ENCODE data around the gene RTBDN.

RTBDN gene

GRCh38 chr19:12797141-12797587, 37.2 kb downstream of the RTBDN start:
- no peak overlapping the region for H3K9ac ChIP-seq (ENCODE audit: low read depth, low read length)

GRCh38 chr19:12796146-12797071, 38.0 kb downstream of the RTBDN start:
- H3K9me3 ChIP-seq (ENCODE audit: control insufficient read depth, insufficient read depth, low read length), result no peaks in the 10 kb centered on the region
- H3K27me3 ChIP-seq (ENCODE audit: control insufficient read depth, insufficient read depth, low read length), result peaks cover 20% of the 10 kb centered on the region
- no peak overlapping the region for H3K9ac ChIP-seq (ENCODE audit: low read depth, low read length)
- peaks cover 19% of the 10 kb centered on the region for H3K36me3 ChIP-seq (ENCODE audit: control insufficient read depth, insufficient read depth, low read length)
- peaks cover 21% of the 10 kb centered on the region for H3K4me1 ChIP-seq (ENCODE audit: control insufficient read depth, insufficient read depth, low read length)
- H3K4me3 ChIP-seq (ENCODE audit: low read depth, low read length), result no peak overlapping the region
- no peak overlapping the region for H3K27ac ChIP-seq (ENCODE audit: low read depth, low read length)

More at GRCh38 chr19:12797141-12797587, 37.2 kb downstream of the RTBDN start:
- Histone ChIP-seq H3K4me3 (ENCODE audit: low read depth, low read length) (no peak overlapping the region), H3K9me3 (ENCODE audit: control insufficient read depth, insufficient read depth, low read length) (no peaks in the 10 kb centered on the region), H3K27me3 (ENCODE audit: control insufficient read depth, insufficient read depth, low read length) (peaks cover 13% of the 10 kb centered on the region), H3K27ac (ENCODE audit: low read depth, low read length) (no peak overlapping the region), H3K36me3 (ENCODE audit: control insufficient read depth, insufficient read depth, low read length) (peaks cover 19% of the 10 kb centered on the region), H3K4me1 (ENCODE audit: control insufficient read depth, insufficient read depth, low read length) (peaks cover 21% of the 10 kb centered on the region)

- peaks cover 13% of the 10 kb centered on the region for H3K36me3 ChIP-seq (ENCODE audit: control insufficient read depth, insufficient read depth, low read length)
- no peak overlapping the region for H3K27ac ChIP-seq (ENCODE audit: low read depth, low read length)
- no peak overlapping the region for H3K4me3 ChIP-seq (ENCODE audit: low read depth, low read length)
- peaks cover 31% of the 10 kb centered on the region for H3K27me3 ChIP-seq (ENCODE audit: control insufficient read depth, insufficient read depth, low read length)
- H3K4me1 ChIP-seq (ENCODE audit: control insufficient read depth, insufficient read depth, low read length), result peaks cover 24% of the 10 kb centered on the region
- no peaks in the 10 kb centered on the region for H3K9me3 ChIP-seq (ENCODE audit: control insufficient read depth, insufficient read depth, low read length)
- H3K9ac ChIP-seq (ENCODE audit: low read depth, low read length), result no peak overlapping the region
Observed at GRCh38 chr19:12794971-12795381, 39.4 kb downstream of the RTBDN start.

GRCh38 chr19:12794196-12794941, 40.0 kb downstream of the RTBDN start:
- Histone ChIP-seq H3K36me3 (ENCODE audit: control insufficient read depth, insufficient read depth, low read length) (peaks cover 7% of the 10 kb centered on the region), H3K4me3 (ENCODE audit: low read depth, low read length) (peak overlapping the region; percentile 78), H3K9me3 (ENCODE audit: control insufficient read depth, insufficient read depth, low read length) (no peaks in the 10 kb centered on the region), H3K9ac (ENCODE audit: low read depth, low read length) (peak overlapping the region; percentile 71), H3K4me1 (ENCODE audit: control insufficient read depth, insufficient read depth, low read length) (peaks cover 25% of the 10 kb centered on the region), H3K27me3 (ENCODE audit: control insufficient read depth, insufficient read depth, low read length) (peaks cover 31% of the 10 kb centered on the region), H3K27ac (ENCODE audit: low read depth, low read length) (peak overlapping the region; percentile 93)

- H3K4me1 ChIP-seq (ENCODE audit: control insufficient read depth, insufficient read depth, low read length), result peaks cover 33% of the 10 kb centered on the region
- peaks cover under 1% of the 10 kb centered on the region; the same call in 1 of the 2 replicates for H3K36me3 ChIP-seq (ENCODE audit: control insufficient read depth, insufficient read depth, low read length)
- peak overlapping the region; percentile 71 for H3K9ac ChIP-seq (ENCODE audit: low read depth, low read length)
- peak overlapping the region; percentile 78 for H3K4me3 ChIP-seq (ENCODE audit: low read depth, low read length)
- H3K27ac ChIP-seq (ENCODE audit: low read depth, low read length), result peak overlapping the region; percentile 93
- H3K27me3 ChIP-seq (ENCODE audit: control insufficient read depth, insufficient read depth, low read length), result peaks cover 31% of the 10 kb centered on the region
- H3K9me3 ChIP-seq (ENCODE audit: control insufficient read depth, insufficient read depth, low read length), result no peaks in the 10 kb centered on the region
Observed at GRCh38 chr19:12793290-12794195, 40.8 kb downstream of the RTBDN start.

- Histone ChIP-seq H3K27me3 (ENCODE audit: control insufficient read depth, insufficient read depth, low read length) (peaks cover 31% of the 10 kb centered on the region), H3K36me3 (ENCODE audit: control insufficient read depth, insufficient read depth, low read length) (no peaks in the 10 kb centered on the region; the same call in 1 of the 2 replicates), H3K4me1 (ENCODE audit: control insufficient read depth, insufficient read depth, low read length) (peaks cover 39% of the 10 kb centered on the region), H3K27ac (ENCODE audit: low read depth, low read length) (peak overlapping the region; percentile 93), H3K4me3 (ENCODE audit: low read depth, low read length) (peak overlapping the region; percentile 78), H3K9me3 (ENCODE audit: control insufficient read depth, insufficient read depth, low read length) (no peaks in the 10 kb centered on the region), H3K9ac (ENCODE audit: low read depth, low read length) (peak overlapping the region; percentile 15; the same call in 1 of the 2 replicates)
Observed at GRCh38 chr19:12792853-12793289, 41.5 kb downstream of the RTBDN start.

GRCh38 chr19:12792051-12792852, 42.1 kb downstream of the RTBDN start:
- no peaks in the 10 kb centered on the region for H3K9me3 ChIP-seq (ENCODE audit: control insufficient read depth, insufficient read depth, low read length)
- no peaks in the 10 kb centered on the region; the same call in 1 of the 2 replicates for H3K36me3 ChIP-seq (ENCODE audit: control insufficient read depth, insufficient read depth, low read length)
- peaks cover 39% of the 10 kb centered on the region for H3K4me1 ChIP-seq (ENCODE audit: control insufficient read depth, insufficient read depth, low read length)
- peaks cover 31% of the 10 kb centered on the region for H3K27me3 ChIP-seq (ENCODE audit: control insufficient read depth, insufficient read depth, low read length)
- peak overlapping the region; percentile 50 for H3K27ac ChIP-seq (ENCODE audit: low read depth, low read length)
- peak overlapping the region; percentile 78 for H3K4me3 ChIP-seq (ENCODE audit: low read depth, low read length)
- H3K9ac ChIP-seq (ENCODE audit: low read depth, low read length), result peak overlapping the region; percentile 15

GRCh38 chr19:12791345-12792050, 42.9 kb downstream of the RTBDN start, which contains the start of gene JUNB:
Gene JUNB (plus strand): TSS chr19:12791486. CDS start chr19:12791772, 286 bp downstream.
- Histone ChIP-seq H3K9me3 (ENCODE audit: control insufficient read depth, insufficient read depth, low read length) (no peaks in the 10 kb centered on the region), H3K4me1 (ENCODE audit: control insufficient read depth, insufficient read depth, low read length) (peaks cover 39% of the 10 kb centered on the region), H3K36me3 (ENCODE audit: control insufficient read depth, insufficient read depth, low read length) (no peaks in the 10 kb centered on the region), H3K9ac (ENCODE audit: low read depth, low read length) (peak within 1 kb of the TSS; percentile 55), H3K27me3 (ENCODE audit: control insufficient read depth, insufficient read depth, low read length) (peaks cover 31% of the 10 kb centered on the region), H3K4me3 (ENCODE audit: low read depth, low read length) (peak within 1 kb of the TSS; percentile 78), H3K27ac (ENCODE audit: low read depth, low read length) (peak within 1 kb of the TSS; percentile 72)

- peak overlapping the region; percentile 72 for H3K27ac ChIP-seq (ENCODE audit: low read depth, low read length)
Observed at GRCh38 chr19:12790628-12791344, 43.6 kb downstream of the RTBDN start.

More at GRCh38 chr19:12790628-12791344, 43.6 kb downstream of the RTBDN start:
- H3K27me3 ChIP-seq (ENCODE audit: control insufficient read depth, insufficient read depth, low read length), result peaks cover 31% of the 10 kb centered on the region
- H3K36me3 ChIP-seq (ENCODE audit: control insufficient read depth, insufficient read depth, low read length), result no peaks in the 10 kb centered on the region
- H3K4me3 ChIP-seq (ENCODE audit: low read depth, low read length), result peak overlapping the region; percentile 78
- peaks cover 33% of the 10 kb centered on the region for H3K4me1 ChIP-seq (ENCODE audit: control insufficient read depth, insufficient read depth, low read length)
- H3K9ac ChIP-seq (ENCODE audit: low read depth, low read length), result no peak overlapping the region
- no peaks in the 10 kb centered on the region for H3K9me3 ChIP-seq (ENCODE audit: control insufficient read depth, insufficient read depth, low read length)

All from HUES48 (cell line).